Kidney epithelial cell (primary cell): ENCODE results near the gene HP1BP3. TPM values are rescaled to one million over a fixed set of nuclear protein-coding genes. Genes with fewer than 3 reads are reported as not detected.
"Not testable (repeated sequence)": the region's sequence is repeated elsewhere in the genome, so short reads cannot be mapped to it uniquely, and the experiment has no call there.

ENCODE experiments used
- DNase-seq: peaks from one replicate; pipeline ENCODE4 v3.0.0-alpha.2; 2010; ENCODE audit warnings: low read depth
- H3K27me3 ChIP-seq: 2 replicates; pipeline ENCODE4 v1.6.0; 2011; ENCODE audit warnings: low read length; ENCODE audit not compliant: control insufficient read depth, insufficient read depth
- H3K36me3 ChIP-seq: 2 replicates; pipeline ENCODE4 v1.5.1; 2011; ENCODE audit warnings: low read length; ENCODE audit not compliant: control insufficient read depth, insufficient read depth
- H3K4me3 ChIP-seq: 2 replicates; pipeline ENCODE4 v1.5.1; 2011; ENCODE audit warnings: low read depth, mild to moderate bottlenecking, control low read depth, low read length
- CTCF ChIP-seq: IDR thresholded peaks from 2 replicates; pipeline ENCODE4 v1.5.1; 2011; ENCODE audit warnings: mild to moderate bottlenecking, moderate library complexity, low read length, control low read depth, inconsistent platforms; ENCODE audit not compliant: insufficient read depth, poor library complexity, severe bottlenecking
- total RNA-seq: library from RNA; depleted of rRNA; stranded (reverse); fragments of >200 nt; gene quantifications from 2 replicates; pipeline ENCODE4 v1.2.3, GENCODE V29; 2015

HP1BP3 gene
- total RNA-seq, 1 donor from 2014 or later = 122 TPM

DNA sequence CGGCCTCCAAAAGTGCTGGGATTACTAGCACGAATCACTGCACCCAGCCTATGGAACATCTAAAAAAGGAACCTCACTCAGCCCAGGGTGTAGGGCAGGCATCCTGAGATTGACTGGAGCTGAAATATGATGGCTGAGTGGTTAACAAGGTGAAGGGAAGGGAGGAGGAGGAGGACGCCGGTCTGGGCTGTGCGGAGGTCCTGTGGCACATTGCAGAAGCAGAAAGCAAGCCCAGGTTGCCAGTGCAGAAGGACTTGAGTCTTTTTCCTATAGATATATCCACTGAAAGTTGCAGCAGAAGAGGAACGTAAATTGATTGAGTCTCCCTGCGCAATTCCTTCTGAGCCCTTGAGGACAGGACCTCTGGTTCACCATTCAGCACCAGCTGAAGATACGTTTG lies 67.8 kb downstream of the HP1BP3 start:
- DNase-seq = no peak
- no peak overlapping the region for H3K4me3 ChIP-seq
- TF ChIP-seq CTCF = no peak
- no peaks in the 10 kb centered on the region for H3K27me3 ChIP-seq
- H3K36me3 ChIP-seq = no peaks in the 10 kb centered on the region

GRCh38 chr1:20718343-20718882 lies 68.7 kb downstream of the HP1BP3 start:
- H3K27me3 ChIP-seq, H3K36me3 ChIP-seq, DNase-seq: not testable (repeated sequence)
- peak overlapping the region; percentile 46 for H3K4me3 ChIP-seq

- no peak for TF ChIP-seq CTCF
- H3K36me3 ChIP-seq = no peaks in the 10 kb centered on the region
- H3K27me3 ChIP-seq = no peaks in the 10 kb centered on the region
- peak within 1 kb of the TSS; percentile 46 for H3K4me3 ChIP-seq
- DNase-seq = peak; percentile 38
These were observed 69.4 kb downstream of the HP1BP3 start, which contains the start of gene KIF17 for GRCh38 chr1:20717452-20718342. Gene KIF17, minus strand, starts transcription at chr1:20718007. Its CDS starts 301 bp downstream, at chr1:20717706.

DNA sequence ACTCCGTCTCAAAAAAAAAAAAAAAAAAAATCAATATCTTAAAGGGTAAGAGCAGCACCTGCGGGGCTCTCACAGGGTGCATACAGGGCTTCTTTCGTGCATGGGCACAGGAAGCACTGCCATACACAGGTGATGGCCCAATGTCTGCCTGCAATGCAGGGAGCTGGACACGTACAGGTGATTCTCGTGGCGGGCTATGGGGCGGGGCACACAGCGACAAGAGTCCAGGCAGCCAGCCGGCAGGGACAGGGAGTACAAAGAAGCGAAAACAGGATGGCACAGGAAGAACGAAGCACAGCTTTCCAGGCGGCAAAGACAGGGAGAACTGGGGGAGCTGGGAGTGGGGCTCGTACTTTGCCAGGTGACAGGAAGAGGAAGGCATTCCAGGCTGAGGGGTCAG lies 70.9 kb downstream of the HP1BP3 start:
- Histone ChIP-seq H3K4me3 (no peak overlapping the region), H3K27me3 (no peaks in the 10 kb centered on the region), H3K36me3 (no peaks in the 10 kb centered on the region)
- no peak for DNase-seq
- TF ChIP-seq CTCF = no peak

- H3K36me3 ChIP-seq = no peaks in the 10 kb centered on the region
- no peak for TF ChIP-seq CTCF
- H3K27me3 ChIP-seq = no peaks in the 10 kb centered on the region
- DNase-seq = no peak
- H3K4me3 ChIP-seq = no peak overlapping the region
These were observed 71.7 kb downstream of the HP1BP3 start for GRCh38 chr1:20715406-20715805.

GRCh38 chr1:20713440-20713839 lies 73.7 kb downstream of the HP1BP3 start:
- H3K27me3 ChIP-seq = no peaks in the 10 kb centered on the region
- no peak for DNase-seq
- no peak for TF ChIP-seq CTCF
- H3K4me3 ChIP-seq = no peak overlapping the region
- H3K36me3 ChIP-seq = no peaks in the 10 kb centered on the region
